Urothelium cell line (cell line): ENCODE results near the gene RALGPS2.

Source experiments
- DNase-seq: peaks from one replicate; pipeline ENCODE4 v3.0.0; 2011; ENCODE audit warnings: low spot score, mixed read lengths
- FAIRE-seq: peaks from 2 replicates; lab custom pipeline; 2011; peaks lifted over from hg19 to GRCh38; lab: Jason Lieb, UNC

Gene RALGPS2

DNA sequence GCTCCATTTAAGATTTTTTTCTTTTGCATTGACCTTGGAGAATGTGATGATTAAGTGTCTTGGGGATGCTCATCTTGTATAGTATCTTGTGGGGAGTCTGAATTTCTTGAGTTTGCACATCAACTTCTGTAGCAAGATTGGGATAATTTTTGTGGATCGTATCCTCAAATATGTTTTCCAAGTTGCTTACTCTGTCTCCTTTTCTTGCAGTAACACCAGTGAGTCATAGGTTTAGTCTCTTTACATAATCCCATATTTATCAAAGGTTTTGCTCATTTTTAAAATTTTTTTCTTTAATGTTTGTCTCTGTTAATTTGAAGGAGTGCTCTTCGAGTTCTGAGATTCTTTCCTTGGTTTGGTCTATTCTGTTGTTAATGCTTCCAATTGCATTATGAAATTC lies 187.6 kb downstream of the RALGPS2 start:
- FAIRE-seq (no peak), DNase-seq (no peak)

DNA sequence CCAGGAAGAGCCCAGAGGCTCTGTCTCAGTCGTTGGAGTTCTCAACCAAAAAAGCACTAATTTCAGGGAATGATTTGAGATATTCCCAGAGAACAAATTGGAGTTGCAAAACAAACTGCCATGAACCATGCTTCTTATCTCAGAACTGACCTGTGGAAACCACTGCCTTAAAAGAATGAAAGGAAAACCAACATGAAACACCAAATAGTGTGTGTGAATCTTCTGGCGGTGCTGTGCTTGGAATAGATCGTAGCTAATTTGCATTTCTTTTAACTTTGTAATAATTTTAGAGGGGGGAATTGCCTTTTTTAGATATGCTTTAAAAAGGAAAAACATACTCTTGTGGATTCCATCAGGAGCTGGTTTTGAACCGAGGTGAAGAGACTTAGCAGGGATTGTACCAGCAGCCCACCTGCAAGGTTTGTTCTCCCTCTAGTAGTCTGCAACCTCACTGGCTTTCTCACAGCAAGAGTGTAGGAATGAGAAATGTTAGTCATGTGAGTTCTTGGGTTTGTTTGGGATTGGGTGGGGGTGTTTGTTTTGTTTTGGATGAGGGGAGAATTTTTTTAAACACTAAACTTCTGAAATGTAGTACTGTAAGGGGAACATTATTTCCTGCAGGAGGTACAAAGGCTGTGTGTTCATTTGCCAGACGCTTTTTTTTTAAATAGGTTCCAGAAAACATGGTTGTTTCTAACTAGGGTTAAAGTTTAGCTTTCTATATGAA lies 191.6 kb downstream of the RALGPS2 start:
- no peak for FAIRE-seq
- no peak for DNase-seq

DNA sequence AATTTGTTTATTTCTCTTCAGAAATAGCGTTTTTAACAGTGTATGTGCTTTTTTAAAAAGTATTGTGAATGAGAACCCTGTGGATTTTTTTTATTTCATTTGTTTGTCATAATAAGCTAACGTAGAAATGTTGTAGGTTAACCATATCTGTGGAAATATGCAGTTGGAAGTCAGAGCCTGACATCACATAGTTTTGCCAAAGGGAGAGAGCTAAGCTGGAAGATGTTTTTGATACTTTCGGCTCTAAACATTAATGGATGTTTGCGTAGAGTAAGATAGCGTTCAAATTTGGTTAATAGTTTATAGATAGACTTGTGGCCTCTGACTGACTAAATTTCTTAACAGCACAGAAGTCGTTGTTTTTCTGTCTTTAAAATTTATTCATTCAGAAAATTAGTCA lies 193.3 kb downstream of the RALGPS2 start:
- no peak for FAIRE-seq
- DNase-seq, result no peak

DNA sequence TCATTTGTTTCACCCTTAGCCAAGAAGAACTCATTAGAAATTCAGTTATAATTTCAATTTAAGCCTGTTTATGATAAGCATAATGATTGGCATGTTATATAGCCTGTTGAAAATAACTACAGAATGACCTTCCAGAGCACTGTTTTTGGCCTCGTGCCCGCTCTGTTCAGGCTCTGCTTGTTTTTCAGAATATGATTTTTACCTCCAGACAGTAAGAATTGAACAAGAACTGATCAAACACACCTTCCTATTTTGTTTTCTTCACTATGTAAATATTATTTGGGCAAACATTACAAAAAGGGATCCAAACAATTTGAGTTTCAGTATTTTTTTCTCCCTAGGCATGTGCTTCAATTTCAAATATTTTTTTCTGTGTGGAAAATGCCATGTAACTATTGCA lies 193.9 kb downstream of the RALGPS2 start:
- DNase-seq, result no peak
- no peak for FAIRE-seq

DNA sequence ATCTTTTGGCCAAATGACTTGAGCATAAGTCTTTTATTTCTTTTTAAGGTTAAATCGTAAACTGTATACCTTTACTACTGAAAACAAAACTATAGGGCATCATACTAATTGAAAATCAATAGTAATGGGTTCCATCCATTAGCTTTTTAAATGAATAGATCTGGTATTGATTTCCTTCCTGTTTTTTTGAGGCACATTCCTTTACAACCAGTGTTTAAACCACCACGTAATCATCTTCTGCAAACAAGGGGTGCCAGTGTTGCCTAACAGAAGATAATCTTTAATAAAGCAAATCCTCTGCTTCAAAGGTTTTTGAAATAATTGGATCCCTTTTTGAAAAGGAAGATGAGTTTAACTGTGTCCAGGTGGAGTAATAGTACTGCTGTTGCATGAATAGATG lies 194.5 kb downstream of the RALGPS2 start:
- DNase-seq (no peak), FAIRE-seq (no peak)

DNA sequence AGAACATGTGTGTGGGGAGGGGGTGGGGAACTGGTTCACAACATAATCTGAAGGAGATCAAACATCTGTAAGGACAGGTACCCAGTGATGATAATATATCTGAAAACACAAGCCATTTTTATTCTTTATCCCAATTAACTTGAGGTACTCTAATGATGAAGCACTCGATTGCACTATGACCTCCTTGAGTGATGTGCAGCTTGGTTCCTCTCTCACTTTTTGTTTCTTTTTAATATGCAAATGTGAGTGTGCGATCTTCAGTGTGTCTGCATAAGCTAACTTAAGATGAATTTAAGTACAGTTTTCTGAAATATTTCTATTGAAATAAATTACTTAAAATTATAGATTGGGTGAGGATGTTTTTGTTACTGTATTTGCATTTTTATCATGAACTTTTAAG lies 196.5 kb downstream of the RALGPS2 start:
- DNase-seq (no peak), FAIRE-seq (no peak)

DNA sequence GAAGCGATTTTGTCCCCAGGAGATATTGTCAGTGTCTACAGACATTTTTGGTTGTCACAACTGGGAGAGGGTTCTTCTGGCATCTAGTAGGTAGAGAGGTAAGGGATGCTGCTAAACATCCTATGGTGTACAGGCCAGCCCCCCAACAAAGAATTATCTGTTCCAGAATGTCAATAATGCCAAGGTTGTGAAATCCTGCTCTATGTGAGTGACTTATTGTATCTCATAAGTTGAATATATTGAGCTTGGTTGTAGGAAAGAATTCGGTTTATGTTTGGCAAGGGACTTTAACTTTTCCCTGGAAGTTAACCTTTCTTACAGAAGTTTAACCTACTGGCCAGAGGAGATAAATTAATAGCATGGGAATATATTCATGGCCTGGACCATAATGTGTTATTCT lies 198.5 kb downstream of the RALGPS2 start:
- no peak for DNase-seq

DNA sequence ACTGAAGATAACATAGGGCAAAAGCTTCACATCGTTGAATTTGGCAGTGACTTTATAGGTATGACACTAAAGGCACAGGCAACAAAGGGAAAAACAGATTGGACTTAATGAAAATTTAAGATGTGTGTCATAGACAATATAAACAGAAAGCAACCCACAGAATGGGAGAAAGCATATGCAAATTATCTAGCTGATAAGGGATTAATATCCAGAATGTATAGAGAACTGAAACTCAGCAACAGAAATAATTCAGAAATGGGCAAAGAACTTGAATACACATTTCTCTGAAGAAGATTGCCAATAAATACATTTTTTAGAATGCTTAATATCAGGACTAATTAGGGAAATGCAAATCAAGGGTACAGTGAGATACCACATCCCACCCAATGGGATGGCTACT lies 201.0 kb downstream of the RALGPS2 start:
- DNase-seq (no peak), FAIRE-seq (no peak)

More for the DNA sequence above, 198.5 kb downstream of the RALGPS2 start:
- FAIRE-seq, result no peak

DNA sequence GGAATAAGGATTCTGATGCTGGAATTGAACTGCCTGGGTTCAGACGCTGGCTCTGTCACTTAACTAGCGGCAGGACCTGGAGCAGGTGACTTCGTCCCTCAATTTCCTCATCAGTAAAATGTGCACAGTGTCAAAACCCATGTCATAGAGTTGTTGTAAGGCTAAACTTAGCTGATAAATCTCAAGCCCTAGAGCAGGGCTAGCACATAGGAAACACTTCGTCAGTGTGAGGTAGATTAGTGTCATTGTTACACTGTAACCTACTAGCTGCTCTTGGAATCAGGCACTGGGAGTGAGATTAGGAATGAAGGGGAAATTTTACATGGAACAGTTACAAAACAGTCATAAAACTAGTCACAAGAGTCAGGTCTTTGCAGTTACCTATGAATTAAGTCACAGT lies 202.0 kb downstream of the RALGPS2 start:
- no peak for DNase-seq
- FAIRE-seq, result no peak

DNA sequence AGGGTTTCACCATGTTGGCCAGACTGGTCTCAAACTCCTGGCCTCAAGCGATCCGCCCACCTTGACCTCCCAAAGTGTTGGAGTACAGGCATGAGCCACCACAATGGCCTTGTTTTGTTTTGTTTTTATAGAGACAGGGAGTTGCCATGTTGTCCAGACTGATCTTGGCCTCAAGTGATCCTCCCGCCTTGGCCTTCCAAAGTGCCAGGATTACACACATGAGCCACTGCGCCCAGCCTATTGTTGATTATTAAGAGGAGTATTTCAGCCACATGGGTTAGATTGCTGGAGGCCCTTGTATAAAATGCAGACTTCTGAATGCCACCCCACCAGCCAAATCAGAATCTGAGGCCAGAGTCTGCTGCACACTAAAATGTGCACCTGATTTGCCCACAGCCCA lies 203.0 kb downstream of the RALGPS2 start:
- FAIRE-seq, result no peak

DNA sequence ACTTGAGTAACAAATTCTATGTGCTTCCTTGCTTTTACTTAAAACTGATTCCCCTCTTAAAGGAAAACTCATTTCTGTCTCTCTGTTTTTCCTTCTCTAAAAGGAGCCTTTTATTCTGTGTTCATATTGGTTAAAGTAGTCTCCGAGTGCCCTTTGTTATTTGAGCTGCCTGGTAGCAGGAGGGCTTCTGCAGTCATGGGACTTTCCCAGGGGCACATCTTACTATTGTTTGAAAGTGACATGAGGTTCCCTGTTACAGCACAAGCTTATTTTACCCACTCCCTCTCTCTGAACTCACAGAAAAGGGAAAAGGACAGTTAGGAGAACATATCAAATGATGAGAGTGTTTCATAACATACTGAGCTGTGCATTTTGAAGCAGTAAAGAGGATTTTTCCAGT lies 203.9 kb downstream of the RALGPS2 start:
- no peak for FAIRE-seq
- no peak for DNase-seq

More for the DNA sequence above, 203.0 kb downstream of the RALGPS2 start:
- DNase-seq, result no peak

DNA sequence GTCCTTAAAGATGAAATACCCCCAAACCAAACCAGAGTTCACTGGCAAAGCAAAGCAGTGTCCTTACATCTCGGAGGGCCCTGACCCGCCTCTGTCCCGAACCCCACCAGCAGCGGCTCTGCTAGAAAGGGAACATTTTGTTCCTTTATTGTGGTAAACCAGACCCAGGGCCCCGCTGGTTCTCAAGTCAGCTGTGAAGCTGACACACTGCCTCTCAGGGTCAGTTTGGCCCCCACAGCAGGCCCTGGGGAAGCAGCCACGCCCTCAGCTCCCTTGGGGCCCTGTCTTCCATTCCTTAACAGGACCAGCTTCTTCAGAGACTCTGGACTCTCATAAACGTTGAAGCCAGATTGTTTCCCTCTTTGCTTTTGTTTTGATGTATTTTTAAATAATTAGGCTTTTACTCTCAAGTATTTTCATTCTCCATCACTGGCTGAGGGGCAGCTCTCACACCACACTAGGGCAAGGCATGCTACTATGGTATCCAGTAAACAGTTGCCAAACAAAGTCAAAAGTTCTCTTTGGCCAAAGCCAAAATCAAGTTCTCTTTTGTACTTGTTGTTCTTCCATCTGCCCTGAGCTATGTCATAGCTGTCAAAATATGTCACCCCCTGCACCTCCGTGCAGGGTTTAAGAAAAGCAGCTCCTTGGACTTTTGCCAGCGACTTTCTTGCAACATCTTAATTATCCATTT lies 207.0 kb downstream of the RALGPS2 start:
- DNase-seq (no peak), FAIRE-seq (no peak)

DNA sequence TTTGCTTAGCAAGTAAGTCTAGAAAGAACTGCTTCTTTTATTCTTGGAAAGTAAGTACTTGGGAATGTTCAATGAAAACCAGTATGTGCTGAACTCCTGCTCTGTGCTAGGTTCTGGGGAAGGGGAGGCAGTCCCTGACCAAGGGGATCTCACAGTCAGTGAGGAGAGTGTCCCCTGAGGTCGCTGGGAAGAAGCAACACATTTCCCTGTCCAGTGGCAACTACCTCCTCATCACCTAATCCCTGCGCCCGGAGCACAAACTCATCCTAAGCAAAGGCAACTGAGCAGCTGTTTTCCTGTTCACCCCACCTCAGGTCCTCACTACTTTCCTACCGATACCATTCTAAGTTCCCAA lies 207.5 kb downstream of the RALGPS2 start:
- no peak for FAIRE-seq

DNA sequence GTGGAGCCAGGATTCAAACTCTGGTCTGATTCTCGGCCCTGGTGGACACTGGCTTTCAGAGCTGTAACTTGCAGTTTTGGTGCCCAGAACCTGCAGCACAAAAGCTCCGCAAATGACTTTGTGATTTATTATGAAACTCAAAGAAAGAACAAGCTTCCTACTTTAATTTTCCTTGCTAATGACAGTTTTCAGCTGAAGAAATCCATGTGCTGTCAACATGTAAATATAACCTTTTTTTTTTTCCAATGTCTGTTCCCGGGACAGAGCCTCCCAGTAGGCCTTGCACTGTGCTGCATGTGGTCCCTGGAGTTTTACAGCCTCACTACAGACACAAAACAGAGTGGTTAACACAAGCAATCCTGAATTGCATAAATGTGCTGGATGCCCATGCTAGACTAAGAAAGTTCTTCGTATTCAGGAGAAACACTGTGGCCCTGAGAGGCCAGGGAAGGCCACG lies 208.1 kb downstream of the RALGPS2 start:
- DNase-seq, result no peak

More for the DNA sequence above, 207.5 kb downstream of the RALGPS2 start:
- no peak for DNase-seq

DNA sequence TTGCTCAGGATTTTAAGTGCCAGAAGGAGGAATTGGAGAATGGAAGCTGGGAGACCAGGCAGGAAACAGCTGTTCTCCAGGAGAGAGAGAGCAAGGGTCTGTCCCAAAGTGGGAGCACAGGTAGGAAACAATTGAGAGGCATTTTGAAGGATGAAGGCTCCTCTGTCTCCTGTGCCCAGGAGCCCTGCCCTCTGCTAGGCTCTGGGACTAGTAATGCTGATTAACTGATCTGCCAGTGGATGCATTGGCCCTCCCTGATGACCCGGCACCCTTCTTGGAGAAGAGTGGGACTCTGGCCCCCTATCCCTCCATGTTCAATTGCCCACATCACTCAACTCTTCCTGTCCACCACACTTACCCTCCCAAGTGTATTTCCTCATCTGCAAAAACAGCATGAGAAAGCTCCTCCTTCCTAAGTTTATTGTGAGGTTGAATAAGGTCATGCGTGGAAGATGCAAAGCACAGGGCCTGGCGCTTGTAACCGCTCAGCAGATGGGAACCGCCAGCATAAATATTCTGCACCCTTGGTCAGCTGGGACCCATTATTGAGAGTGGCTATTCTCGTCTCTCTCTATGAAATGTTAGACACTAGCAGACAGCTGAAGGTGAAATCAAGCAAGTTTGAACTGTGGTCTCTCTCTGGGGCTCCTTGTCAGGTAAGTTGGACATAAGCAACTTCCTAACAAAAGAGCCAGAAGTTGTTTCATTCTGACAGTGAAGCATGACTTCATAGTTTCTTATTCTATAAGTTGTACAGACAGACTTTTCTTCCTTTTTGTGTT lies 208.9 kb downstream of the RALGPS2 start:
- FAIRE-seq, result no peak
- DNase-seq, result no peak

More for the DNA sequence above, 208.1 kb downstream of the RALGPS2 start:
- no peak for FAIRE-seq

DNA sequence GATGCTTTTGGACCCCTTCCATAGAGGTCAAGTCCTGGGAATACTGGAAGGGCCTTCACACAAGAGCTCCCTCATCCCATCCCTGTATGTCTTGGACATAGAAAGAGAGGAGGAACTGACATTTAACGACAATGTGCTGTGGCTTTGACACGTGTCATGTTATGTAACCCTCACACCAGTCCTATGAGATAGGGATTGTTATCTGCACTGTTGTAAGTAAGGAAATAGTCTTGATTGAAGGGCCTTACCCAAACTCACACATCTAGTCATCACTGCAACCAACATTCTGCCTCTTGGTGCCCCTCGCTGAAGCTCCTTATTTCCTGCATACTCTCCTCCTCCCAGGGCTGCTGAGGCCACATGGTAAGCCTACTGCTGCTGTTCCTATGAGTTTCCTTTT lies 209.5 kb downstream of the RALGPS2 start:
- peak; percentile 58 for FAIRE-seq

DNA sequence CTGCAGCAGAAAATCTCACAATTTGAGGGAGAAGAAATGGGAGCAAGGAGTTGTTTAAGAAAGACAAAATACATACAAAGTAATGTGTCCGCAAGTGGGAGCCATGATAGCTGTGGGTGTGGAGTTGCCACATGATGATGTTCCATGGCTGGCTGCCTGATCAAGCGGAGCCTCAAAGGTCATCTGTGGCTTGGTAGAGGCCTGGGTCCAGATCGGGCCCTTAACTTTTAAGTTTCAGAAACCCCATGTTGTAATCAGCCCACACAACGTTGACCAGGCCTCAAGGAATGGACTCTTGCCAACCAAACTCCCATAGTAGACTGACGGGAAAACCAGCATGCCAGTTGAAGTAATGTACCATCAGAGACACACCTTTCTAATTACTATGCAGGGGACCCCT lies 210.6 kb downstream of the RALGPS2 start:
- DNase-seq, result no peak
- FAIRE-seq, result no peak

More for the DNA sequence above, 209.5 kb downstream of the RALGPS2 start:
- DNase-seq, result no peak

DNA sequence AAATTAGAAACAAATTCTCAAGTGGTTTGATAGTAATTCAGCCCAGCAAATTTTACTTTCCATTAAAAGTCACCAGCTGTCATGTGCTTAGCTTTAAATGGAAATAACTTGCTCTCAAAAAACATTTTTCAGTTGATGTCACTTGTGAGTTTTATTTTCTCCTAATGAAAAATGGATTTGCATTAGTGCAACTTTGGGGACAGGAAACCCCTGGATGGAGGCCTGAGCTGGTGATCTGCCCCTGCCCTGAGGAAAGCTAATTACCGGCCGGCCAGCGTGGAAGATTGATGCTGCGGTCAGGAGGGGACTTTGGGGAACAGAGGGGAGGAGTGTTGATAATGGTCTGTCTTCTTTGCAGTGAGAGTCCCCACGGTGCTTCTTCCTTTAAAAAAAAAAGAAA lies 212.7 kb downstream of the RALGPS2 start:
- FAIRE-seq (no peak), DNase-seq (no peak)

DNA sequence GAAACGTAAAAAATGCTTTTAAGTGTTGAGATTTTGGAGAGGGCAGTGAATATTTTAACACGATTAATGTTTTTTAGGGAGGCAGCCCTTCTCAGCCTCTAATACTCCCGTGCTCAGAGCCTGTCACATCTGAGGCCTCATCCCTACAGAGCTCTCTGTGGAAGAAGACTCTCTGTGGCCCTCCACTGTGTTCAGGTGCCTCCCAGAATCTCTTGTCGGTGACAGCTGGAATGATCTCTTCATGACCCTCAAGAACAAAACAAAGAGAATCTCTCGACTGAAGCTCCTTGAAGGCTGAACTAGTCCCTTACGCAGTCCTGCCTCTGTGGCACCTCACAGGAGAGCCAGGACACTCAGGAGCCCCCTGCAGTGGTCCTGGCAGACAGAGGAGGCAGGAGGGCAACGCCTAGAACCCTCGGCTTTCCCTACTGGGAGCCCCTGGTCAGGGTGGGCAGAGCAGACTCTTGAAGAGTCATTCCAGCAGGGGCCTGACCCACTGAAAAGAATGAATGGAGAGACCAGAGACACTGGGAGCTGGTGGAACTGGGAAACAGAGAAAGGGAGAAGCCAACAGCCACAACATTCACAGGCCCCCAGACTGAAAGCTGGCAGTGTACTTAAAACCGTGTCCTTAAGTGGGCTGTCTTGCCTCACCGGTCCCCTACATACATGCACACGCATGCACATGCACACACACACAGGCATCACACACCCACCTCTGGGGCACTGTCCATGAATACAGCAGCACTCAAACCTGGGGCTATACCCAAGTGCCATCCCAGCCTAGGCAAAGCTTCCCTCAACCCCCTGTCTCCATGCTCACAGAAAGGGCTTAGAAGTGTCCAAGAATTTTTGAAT lies 213.3 kb downstream of the RALGPS2 start:
- no peak for DNase-seq
- no peak for FAIRE-seq

DNA sequence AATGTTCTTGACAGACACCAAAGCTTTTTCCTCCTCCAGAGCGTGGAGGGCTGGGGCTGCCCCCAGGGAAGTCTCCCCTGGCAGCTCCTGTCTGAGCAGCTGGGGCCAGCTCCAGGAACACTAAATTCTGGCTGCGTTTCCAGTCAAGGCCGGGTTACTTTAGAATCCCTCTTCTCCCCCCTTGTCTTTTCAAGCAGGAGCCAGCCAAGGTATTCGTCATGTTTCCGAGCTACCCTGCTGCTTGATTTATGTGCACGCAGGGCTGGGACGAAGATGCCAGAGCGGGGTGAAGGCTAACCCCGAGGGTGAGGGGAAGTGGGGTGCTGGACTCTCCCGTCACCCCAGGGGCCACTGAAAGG lies 213.9 kb downstream of the RALGPS2 start:
- FAIRE-seq (no peak), DNase-seq (no peak)
